NK-92 (cell line): ENCODE data around the gene CTAGE4.
"Not testable (repeated sequence)": the region's sequence is repeated elsewhere in the genome, so short reads cannot be mapped to it uniquely, and the experiment has no call there.

ENCODE experiments used
- DNase-seq: peaks from one replicate; lab custom pipeline; 2025; ENCODE audit not compliant: unreplicated experiment; lab: John Stamatoyannopoulos, UW

CTAGE4 gene

GRCh38 chr7:144217200-144217599 is 33.9 kb downstream of the CTAGE4 start:
- not testable (repeated sequence) for DNase-seq

GRCh38 chr7:144218581-144218980 is 35.3 kb downstream of the CTAGE4 start:
- DNase-seq = not testable (repeated sequence)

- DNase-seq = not testable (repeated sequence)
These were observed 35.9 kb downstream of the CTAGE4 start for GRCh38 chr7:144219149-144219548.

GRCh38 chr7:144220531-144220930 is 37.3 kb downstream of the CTAGE4 start:
- DNase-seq = not testable (repeated sequence)

- not testable (repeated sequence) for DNase-seq
These were observed 40.4 kb downstream of the CTAGE4 start for GRCh38 chr7:144223675-144224074.

- not testable (repeated sequence) for DNase-seq
These were observed 43.6 kb downstream of the CTAGE4 start for GRCh38 chr7:144226866-144227265.

GRCh38 chr7:144228810-144229209 is 45.5 kb downstream of the CTAGE4 start:
- not testable (repeated sequence) for DNase-seq

- not testable (repeated sequence) for DNase-seq
These were observed 47.8 kb downstream of the CTAGE4 start for GRCh38 chr7:144231027-144231426.

GRCh38 chr7:144233039-144233438 is 49.8 kb downstream of the CTAGE4 start:
- DNase-seq = not testable (repeated sequence)
